Measurements from ENCODE around the gene HPS5. TPM values are rescaled to one million over a fixed set of nuclear protein-coding genes. Genes with fewer than 3 reads are reported as not detected.
"Not testable (repeated sequence)": the region's sequence is repeated elsewhere in the genome, so short reads cannot be mapped to it uniquely, and the experiment has no call there.

Gene HPS5
- total RNA-seq, 1 donor from 2014 or later = 11.5 TPM

DNA sequence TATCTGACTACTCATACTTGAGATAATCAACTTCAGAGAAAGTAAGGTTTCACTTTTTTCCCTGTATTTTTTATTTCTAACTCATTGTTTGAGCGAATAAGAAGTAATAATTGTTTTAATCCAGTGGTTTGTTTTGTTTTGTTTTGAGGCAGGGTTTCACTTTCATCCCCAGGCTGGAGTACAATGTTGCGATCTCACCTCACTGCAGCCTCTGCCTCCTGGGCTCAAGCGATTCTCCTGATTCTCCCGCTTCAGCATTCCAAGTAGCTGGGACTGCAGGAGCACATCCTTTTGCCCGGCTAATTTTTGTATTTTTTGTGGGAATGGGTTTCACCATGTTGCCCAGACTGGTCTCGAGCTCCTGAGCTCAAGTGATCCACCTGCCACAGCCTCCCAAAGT is 9.0 kb upstream of the HPS5 start:
- H3K4me3 ChIP-seq (ENCODE audit: low read depth, low read length) = no peak overlapping the region
- TF ChIP-seq, protein P1, sequence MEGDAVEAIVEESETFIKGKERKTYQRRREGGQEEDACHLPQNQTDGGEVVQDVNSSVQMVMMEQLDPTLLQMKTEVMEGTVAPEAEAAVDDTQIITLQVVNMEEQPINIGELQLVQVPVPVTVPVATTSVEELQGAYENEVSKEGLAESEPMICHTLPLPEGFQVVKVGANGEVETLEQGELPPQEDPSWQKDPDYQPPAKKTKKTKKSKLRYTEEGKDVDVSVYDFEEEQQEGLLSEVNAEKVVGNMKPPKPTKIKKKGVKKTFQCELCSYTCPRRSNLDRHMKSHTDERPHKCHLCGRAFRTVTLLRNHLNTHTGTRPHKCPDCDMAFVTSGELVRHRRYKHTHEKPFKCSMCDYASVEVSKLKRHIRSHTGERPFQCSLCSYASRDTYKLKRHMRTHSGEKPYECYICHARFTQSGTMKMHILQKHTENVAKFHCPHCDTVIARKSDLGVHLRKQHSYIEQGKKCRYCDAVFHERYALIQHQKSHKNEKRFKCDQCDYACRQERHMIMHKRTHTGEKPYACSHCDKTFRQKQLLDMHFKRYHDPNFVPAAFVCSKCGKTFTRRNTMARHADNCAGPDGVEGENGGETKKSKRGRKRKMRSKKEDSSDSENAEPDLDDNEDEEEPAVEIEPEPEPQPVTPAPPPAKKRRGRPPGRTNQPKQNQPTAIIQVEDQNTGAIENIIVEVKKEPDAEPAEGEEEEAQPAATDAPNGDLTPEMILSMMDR (conservative IDR thresholded peaks at IDR 0.05; ENCODE audit: low read depth, low read length) = no peak

DNA sequence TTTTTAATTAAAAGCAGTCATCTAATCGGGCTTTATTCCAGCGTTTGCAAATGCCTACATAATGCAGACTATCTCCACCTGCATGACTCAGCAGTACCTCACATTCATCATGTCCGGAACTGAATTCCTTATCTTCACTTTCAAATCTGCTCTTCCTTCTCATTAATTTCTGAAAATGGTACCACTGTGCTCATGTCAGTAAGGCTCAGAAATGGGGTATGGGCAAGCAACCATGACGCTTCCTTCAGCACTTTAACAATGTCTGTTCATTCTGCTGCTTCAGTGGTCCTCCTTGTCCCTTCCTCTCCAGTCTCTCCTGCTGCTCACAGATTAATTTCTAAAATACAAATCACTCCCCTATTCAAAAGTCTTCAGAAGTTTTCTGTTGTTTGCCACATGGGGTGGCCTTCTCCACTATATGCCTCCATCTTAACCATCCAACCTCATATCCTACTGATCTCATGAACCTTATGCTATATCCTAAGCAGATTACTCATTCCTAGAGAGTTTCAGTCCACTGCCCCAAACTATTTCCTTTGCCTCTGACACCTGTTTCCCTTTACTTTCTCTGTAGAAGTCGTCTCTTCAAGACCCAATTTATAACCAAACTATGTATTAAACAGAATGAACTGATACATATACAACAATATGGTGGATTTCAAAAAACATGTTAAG is 7.4 kb upstream of the HPS5 start:
- TF ChIP-seq, protein P1 (conservative IDR thresholded peaks at IDR 0.05; ENCODE audit: low read depth, low read length) = no peak

More for the DNA sequence above, 9.0 kb upstream of the HPS5 start:
- no peak for DNase-seq (ENCODE audit: low read depth)

DNA sequence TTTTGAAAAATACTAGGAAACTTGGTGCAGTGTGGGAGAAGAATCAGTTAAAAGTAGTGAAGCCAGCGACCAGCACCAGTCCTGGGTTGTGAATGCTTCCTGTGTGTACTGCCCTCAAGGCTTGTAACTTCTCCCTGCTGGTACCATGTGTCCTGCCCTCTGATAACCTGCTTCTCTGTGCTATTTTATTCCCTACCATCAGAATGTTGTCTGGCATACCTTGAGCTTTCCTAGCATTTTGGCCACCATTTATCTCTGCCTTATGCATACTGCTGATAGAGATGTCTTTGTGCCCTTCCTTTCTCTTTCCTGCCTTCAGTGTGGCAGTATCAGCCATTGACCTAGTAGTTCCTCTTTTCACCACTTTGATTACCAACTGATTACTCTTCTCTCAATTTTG is 2.4 kb upstream of the HPS5 start:
- DNase-seq (ENCODE audit: low read depth) = no peak
- peak overlapping the region; percentile 69 for H3K4me3 ChIP-seq (ENCODE audit: low read depth, low read length)
- TF ChIP-seq, protein P1 (conservative IDR thresholded peaks at IDR 0.05; ENCODE audit: low read depth, low read length) = no peak

More for the DNA sequence above, 7.4 kb upstream of the HPS5 start:
- DNase-seq (ENCODE audit: low read depth) = no peak
- no peak overlapping the region for H3K4me3 ChIP-seq (ENCODE audit: low read depth, low read length)

DNA sequence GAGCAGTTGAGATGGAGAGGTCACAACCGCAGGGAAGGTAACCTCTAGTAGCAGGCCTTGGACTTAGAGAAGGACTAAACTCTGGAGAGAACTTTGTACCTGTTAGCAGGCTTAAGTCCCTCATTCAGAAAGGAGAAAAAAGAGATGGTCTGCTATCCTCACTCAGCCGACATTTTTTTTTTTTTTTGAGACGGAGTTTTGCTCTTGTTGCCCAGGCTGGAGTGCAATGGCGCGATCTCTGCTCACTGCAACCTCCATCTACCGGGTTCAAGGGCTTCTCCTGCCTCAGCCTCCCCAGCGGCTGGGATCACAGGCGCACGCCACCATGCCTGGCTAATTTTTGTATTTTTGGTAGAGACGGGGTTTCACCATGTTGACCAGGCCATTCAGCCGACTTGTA is 1.9 kb upstream of the HPS5 start:
- not testable (repeated sequence) for DNase-seq (ENCODE audit: low read depth)
- peak overlapping the region; percentile 69 for H3K4me3 ChIP-seq (ENCODE audit: low read depth, low read length)

DNA sequence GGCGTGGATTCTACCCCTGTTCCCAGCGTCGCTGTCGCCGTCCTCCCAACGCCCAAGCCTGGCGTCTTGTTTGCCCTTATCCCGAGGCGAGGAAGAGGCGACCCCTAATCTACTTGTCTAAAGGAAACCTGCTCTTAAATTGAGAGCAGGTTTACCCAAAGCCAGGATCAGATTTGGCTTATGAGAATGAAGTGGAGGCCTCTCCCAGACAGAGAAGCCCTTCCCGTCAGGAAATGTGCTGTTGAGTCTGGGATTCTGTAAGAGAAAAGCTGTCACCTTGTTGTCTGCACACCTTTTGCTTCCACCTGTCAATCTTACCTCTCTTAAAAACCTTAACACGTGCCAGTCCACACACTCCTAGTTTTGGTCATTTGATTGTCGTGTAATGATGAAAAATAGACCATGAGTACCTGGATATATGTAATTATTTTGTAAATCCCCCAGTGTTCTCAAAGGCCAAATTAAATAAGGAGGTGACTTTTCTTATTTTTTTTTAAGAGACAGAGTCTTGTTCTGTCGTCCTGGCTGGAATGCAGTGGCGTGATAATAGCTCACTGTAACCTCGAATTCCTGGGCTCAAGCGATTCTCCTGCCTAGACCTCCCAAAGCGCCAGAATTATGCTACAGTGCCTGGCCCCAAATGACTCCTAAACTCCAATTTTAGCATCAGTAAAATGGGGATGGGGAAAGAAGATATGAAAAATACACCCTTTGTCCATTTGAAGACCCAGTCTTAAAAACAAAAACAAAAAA is 1.1 kb upstream of the HPS5 start:
- peak overlapping the region; percentile 69 for H3K4me3 ChIP-seq (ENCODE audit: low read depth, low read length)
- DNase-seq (ENCODE audit: low read depth) = no peak
- TF ChIP-seq, protein P1 (conservative IDR thresholded peaks at IDR 0.05; ENCODE audit: low read depth, low read length) = no peak

DNA sequence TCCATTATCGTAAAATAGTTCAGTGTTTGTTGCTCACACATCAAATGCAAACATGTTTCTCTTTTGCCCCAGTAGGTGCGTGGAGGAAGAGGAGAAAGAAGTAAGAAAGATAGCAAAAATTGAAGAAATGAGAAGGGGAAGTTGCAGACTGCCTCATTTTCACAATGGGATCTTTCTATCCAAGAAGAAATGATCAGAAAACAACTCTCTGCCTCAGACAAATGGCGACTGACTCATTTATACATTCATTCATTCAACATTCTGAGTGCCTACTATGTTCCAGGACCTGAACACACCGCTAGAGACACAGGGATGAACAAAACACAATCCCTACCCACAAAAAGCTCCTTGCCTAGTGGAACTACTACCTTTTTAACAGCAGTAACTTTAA is 367 bp downstream of the HPS5 start:
- TF ChIP-seq, protein P1 (conservative IDR thresholded peaks at IDR 0.05; ENCODE audit: low read depth, low read length) = no peak
- H3K4me3 ChIP-seq (ENCODE audit: low read depth, low read length) = peak overlapping the region; percentile 69
- no peak for DNase-seq (ENCODE audit: low read depth)

DNA sequence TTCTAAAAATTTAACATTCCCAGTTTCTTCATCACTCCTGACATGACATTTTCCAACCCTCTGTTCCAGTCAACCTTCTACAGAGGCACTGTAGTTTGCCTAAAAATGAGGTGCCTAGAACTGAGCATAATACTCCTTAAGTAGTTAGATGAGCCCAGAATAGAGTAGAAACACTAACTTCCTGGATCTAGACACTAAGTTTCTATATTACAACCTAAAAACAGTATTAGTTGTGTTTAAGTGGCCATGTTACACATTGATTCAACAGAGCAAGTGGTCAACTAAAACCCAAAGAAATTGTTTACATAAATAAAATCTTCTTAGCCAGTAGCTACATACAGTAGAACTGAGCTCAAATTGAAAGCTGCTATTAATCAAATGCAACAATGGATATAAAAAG is 1.3 kb downstream of the HPS5 start:
- TF ChIP-seq, protein P1 (conservative IDR thresholded peaks at IDR 0.05; ENCODE audit: low read depth, low read length) = no peak
- peak overlapping the region; percentile 69 for H3K4me3 ChIP-seq (ENCODE audit: low read depth, low read length)
- no peak for DNase-seq (ENCODE audit: low read depth)
